ENCODE results near the gene SH3D19.

DNA sequence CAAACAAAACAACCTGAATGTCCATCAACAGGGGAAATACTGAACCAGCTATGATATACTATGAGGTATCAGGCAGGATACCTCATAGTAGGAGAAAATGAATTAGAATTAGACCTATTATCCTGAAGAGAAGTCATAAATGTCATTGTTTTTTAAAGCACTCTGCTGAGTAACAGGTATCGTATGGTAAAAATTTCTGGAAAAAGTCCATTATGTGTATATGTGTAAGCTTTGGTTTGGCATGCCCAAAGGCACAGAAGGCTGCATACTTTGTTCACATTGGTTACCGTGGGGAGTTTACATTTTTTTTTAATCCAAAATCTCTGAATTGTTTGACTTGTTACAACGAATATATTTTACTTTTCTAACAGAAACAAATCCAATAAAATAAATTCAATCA is 155.5 kb downstream of the SH3D19 start:
- no peak for TF ChIP-seq POLR2A (IDR thresholded peaks at IDR 0.05)
- no peak for TF ChIP-seq EP300 (IDR thresholded peaks at IDR 0.05)
